ENCODE measurements around the gene BEND6. TPM values are rescaled to one million over a fixed set of nuclear protein-coding genes. Genes with fewer than 3 reads are reported as not detected.

Gene BEND6
- total and polyA plus RNA-seq, 4 donors: under 0.01 to 0.14 (median 0.03) TPM; not detected in 1

- no peak for TF ChIP-seq REST (IDR thresholded peaks at IDR 0.05)
These were observed 3.6 kb downstream of the BEND6 start (continued) for GRCh38 chr6:56958481-56958880.

- H3K9ac ChIP-seq (ENCODE audit: low read depth in 1 of 2, low read length in 2 of 2): no peak overlapping the region
- no peaks in the 10 kb centered on the region for H3K36me3 ChIP-seq (ENCODE audit: control insufficient read depth in 4 of 4, insufficient read depth in 3 of 4, low read depth in 1 of 4, low read length in 3 of 4)
- H3K27ac ChIP-seq (ENCODE audit: low read depth in 1 of 2, low read length in 2 of 2): no peak overlapping the region
- DNase-seq (ENCODE audit: low spot score): no peak
- H3K4me3 ChIP-seq (ENCODE audit: low read depth in 1 of 3, low read length in 3 of 3): no peak overlapping the region
- peaks cover 4 to 10% (median 8%) of the 10 kb centered on the region in 4 donors for H3K4me1 ChIP-seq (ENCODE audit: control insufficient read depth in 4 of 4, insufficient read depth in 4 of 4, low read length in 3 of 4)
- no peaks in the 10 kb centered on the region for H3K9me3 ChIP-seq (ENCODE audit: control insufficient read depth in 4 of 4, low read length in 3 of 4)
- TF ChIP-seq GABPA (IDR thresholded peaks at IDR 0.05 in 1 of 2, conservative IDR thresholded peaks at IDR 0.05 in 1 of 2) (no peak), YY1 (IDR thresholded peaks at IDR 0.05) (no peak), HNF4A (conservative IDR thresholded peaks at IDR 0.05) (no peak), RXRA (IDR thresholded peaks at IDR 0.05) (no peak), RAD21 (IDR thresholded peaks at IDR 0.05) (no peak), JUND (IDR thresholded peaks at IDR 0.05) (no peak), FOXA1 (IDR thresholded peaks at IDR 0.05) (no peak), EGR1 (IDR thresholded peaks at IDR 0.05; ENCODE audit: low read depth in 2 of 2) (no peak), REST (IDR thresholded peaks at IDR 0.05) (no peak), HNF4G (IDR thresholded peaks at IDR 0.05) (no peak), NR2F2 (IDR thresholded peaks at IDR 0.05) (no peak)
- TF ChIP-seq, protein P1, sequence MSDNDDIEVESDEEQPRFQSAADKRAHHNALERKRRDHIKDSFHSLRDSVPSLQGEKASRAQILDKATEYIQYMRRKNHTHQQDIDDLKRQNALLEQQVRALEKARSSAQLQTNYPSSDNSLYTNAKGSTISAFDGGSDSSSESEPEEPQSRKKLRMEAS (IDR thresholded peaks at IDR 0.05): no peak
- TF ChIP-seq, protein P2, sequence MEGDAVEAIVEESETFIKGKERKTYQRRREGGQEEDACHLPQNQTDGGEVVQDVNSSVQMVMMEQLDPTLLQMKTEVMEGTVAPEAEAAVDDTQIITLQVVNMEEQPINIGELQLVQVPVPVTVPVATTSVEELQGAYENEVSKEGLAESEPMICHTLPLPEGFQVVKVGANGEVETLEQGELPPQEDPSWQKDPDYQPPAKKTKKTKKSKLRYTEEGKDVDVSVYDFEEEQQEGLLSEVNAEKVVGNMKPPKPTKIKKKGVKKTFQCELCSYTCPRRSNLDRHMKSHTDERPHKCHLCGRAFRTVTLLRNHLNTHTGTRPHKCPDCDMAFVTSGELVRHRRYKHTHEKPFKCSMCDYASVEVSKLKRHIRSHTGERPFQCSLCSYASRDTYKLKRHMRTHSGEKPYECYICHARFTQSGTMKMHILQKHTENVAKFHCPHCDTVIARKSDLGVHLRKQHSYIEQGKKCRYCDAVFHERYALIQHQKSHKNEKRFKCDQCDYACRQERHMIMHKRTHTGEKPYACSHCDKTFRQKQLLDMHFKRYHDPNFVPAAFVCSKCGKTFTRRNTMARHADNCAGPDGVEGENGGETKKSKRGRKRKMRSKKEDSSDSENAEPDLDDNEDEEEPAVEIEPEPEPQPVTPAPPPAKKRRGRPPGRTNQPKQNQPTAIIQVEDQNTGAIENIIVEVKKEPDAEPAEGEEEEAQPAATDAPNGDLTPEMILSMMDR (IDR thresholded peaks at IDR 0.05; ENCODE audit: low read depth, low read length, missing input control): no peak
- TF ChIP-seq, protein P3, sequence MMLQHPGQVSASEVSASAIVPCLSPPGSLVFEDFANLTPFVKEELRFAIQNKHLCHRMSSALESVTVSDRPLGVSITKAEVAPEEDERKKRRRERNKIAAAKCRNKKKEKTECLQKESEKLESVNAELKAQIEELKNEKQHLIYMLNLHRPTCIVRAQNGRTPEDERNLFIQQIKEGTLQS (IDR thresholded peaks at IDR 0.05): no peak
- H3K27me3 ChIP-seq (ENCODE audit: control insufficient read depth in 4 of 4, insufficient read depth in 4 of 4, low read length in 3 of 4): peaks cover 0 to 5% (median 2%) of the 10 kb centered on the region in 4 donors
These were observed 4.2 kb downstream of the BEND6 start for GRCh38 chr6:56959094-56959493.

Measured in liver (tissue), 9 donors.